SH-SY5Y (cell line): ENCODE data around the gene SDC1.

Experiments
- GATA2 ChIP-seq: IDR thresholded peaks from 2 replicates; pipeline ENCODE4 v1.6.1; 2011; ENCODE audit warnings: mild to moderate bottlenecking, low read depth, low read length
- GATA3 ChIP-seq: IDR thresholded peaks from 2 replicates; pipeline ENCODE4 v1.6.1; 2011; ENCODE audit warnings: low read depth, mild to moderate bottlenecking, low read length, moderate library complexity

GRCh38 chr2:20201671-20202070, 23.3 kb downstream of the SDC1 start:
- TF ChIP-seq GATA3 (no peak), GATA2 (no peak)
